ENCODE data around the gene UNK.
"Not testable (repeated sequence)": the region's sequence is repeated elsewhere in the genome, so short reads cannot be mapped to it uniquely, and the experiment has no call there.

GRCh38 chr17:75864887-75865286 is 80.3 kb downstream of the UNK start:
- not testable (repeated sequence) for TF ChIP-seq NFRKB (IDR thresholded peaks at IDR 0.05); HDGF (IDR thresholded peaks at IDR 0.05; ENCODE audit: borderline replicate concordance); FOXK2 (IDR thresholded peaks at IDR 0.05); FOXM1 (IDR thresholded peaks at IDR 0.05; ENCODE audit: borderline replicate concordance); SUZ12 (IDR thresholded peaks at IDR 0.05); BHLHE40 (IDR thresholded peaks at IDR 0.05; ENCODE audit: borderline replicate concordance); ELF4 (IDR thresholded peaks at IDR 0.05); TARDBP (IDR thresholded peaks at IDR 0.05); L3MBTL2 (conservative IDR thresholded peaks at IDR 0.05); SP1 (IDR thresholded peaks at IDR 0.05); ARNT (IDR thresholded peaks at IDR 0.05)

Measured in HEK293T (cell line).